T-helper 2 cell treated with Interferon-gamma antibody and Interleukin-4, amounts not matched to agents 5 μg/mL and 100 μg/mL, for 36 hours (primary cell): ENCODE data around the gene ESD.
"Not testable (repeated sequence)": the region's sequence is repeated elsewhere in the genome, so short reads cannot be mapped to it uniquely, and the experiment has no call there.

Experiments used
- DNase-seq: peaks from one replicate; pipeline ENCODE4 v3.0.0; 2021; ENCODE audit warnings: low spot score
- H3K27ac Mint-ChIP-seq: one replicate; pipeline ENCODE4 v1.8.0; 2021; ENCODE audit warnings: mild to moderate bottlenecking, mixed read lengths
- H3K27me3 Mint-ChIP-seq: one replicate; pipeline ENCODE4 v1.8.0; 2021; ENCODE audit warnings: low read depth, mixed read lengths
- H3K36me3 Mint-ChIP-seq: one replicate; pipeline ENCODE4 v1.8.0; 2021; ENCODE audit warnings: low read depth, mixed read lengths
- H3K4me1 Mint-ChIP-seq: one replicate; pipeline ENCODE4 v1.8.0; 2021; ENCODE audit warnings: low read depth, mixed read lengths
- H3K4me3 Mint-ChIP-seq: one replicate; pipeline ENCODE4 v1.8.0; 2022; ENCODE audit warnings: mild to moderate bottlenecking, moderate library complexity, mixed read lengths
- H3K9me3 Mint-ChIP-seq: one replicate; pipeline ENCODE4 v1.8.0; 2021; ENCODE audit warnings: mixed read lengths

ESD gene

DNA sequence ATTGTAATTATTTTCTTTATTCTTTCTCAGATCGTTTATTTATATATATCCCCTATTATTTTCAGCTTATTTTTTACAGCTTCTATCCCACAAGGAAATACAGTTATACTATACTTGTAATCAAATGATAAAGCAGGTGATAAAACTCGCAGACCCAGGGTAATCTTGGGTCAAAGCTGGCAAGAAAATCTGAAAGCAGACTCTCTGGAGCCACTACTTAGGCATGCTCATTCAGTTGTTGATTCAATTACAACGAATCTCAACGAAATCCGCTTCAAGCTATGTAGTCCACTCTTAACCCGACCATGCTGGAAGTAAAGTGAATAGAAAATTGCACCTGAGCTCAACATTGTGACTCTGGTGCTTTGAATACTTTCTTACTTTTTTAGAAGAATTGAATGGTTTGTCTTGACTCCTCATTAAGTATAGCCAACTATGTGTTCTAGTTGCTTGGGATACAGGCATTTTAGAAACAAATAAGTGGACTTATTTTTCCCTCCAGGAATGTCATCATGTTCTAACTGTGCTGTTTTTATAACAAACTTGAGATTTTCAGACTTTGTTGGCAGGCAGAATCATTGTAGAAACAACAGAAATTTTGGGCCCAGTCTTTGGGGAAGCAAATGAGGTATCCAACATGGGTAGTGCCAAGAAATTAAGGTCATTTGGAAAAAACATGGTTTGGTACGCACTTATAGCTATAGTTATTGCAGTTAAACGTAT, 21.4 kb downstream of the ESD start:
- Mint-ChIP-seq H3K4me1 (peaks cover 2% of the 10 kb centered on the region), H3K27ac (no peak overlapping the region), H3K9me3 (no peaks in the 10 kb centered on the region), H3K27me3 (no peaks in the 10 kb centered on the region), H3K36me3 (peaks cover 48% of the 10 kb centered on the region), H3K4me3 (no peak overlapping the region)
- DNase-seq: no peak

DNA sequence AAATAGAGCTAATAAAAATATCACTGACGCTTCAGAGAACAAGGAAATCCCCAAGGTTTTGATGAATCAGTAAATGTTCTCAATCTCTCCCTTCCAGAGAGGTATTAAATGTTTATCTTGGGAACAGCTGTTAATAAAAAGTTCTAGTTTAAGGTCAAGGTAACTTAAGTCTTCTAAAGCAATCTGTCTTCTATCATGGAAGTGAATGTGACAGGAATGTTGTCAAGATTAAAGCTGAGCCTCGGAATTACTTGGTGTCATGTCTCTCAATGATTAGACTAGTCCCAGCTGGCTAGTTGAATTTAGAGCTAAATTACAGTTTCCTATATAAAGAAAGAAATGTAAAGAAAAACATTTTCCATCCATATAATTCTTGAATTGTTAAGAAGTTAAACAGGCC, 23.4 kb downstream of the ESD start:
- H3K27me3 Mint-ChIP-seq: no peaks in the 10 kb centered on the region
- no peaks in the 10 kb centered on the region for H3K9me3 Mint-ChIP-seq
- DNase-seq: no peak
- H3K4me1 Mint-ChIP-seq: peaks cover 2% of the 10 kb centered on the region
- no peak overlapping the region for H3K27ac Mint-ChIP-seq
- no peak overlapping the region for H3K4me3 Mint-ChIP-seq
- peaks cover 51% of the 10 kb centered on the region for H3K36me3 Mint-ChIP-seq

DNA sequence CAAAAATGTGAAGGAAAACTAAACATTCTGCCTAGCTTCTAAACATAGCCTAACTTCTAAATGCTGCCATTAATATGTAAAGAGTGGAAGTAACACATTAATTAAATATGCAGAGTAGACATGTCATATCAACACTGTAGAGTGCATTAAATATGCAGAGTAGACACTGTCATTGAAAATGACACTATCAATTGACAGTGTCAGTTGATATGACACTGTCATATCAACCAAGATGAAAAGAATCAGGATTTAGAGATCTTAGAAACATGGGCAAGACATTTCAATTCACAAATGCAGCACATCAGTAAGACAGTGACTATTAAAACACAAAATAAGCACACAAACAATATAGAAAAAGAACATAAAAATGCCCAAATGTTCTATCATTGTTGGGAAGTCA, 25.3 kb downstream of the ESD start:
- H3K4me3 Mint-ChIP-seq: no peak overlapping the region
- H3K27me3 Mint-ChIP-seq: no peaks in the 10 kb centered on the region
- H3K9me3 Mint-ChIP-seq: no peaks in the 10 kb centered on the region
- no peaks in the 10 kb centered on the region for H3K4me1 Mint-ChIP-seq
- no peak for DNase-seq
- peaks cover 44% of the 10 kb centered on the region for H3K36me3 Mint-ChIP-seq
- no peak overlapping the region for H3K27ac Mint-ChIP-seq

DNA sequence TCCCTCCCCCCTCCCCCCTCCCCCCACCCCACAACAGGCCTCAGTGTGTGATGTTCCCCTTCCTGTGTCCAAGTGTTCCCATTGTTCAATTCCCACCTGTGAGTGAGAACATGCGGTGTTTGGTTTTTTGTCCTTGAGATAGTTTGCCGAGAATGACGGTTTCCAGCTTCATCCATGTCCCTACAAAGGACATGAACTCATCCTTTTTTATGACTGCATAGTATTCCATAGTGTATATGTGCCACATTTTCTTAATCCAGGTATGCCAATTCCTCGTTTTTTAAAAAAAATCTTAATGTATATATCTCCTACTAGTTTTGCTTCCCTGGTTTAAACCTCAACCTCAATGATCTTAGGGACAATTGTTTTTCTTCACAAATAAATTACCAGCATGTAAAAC, 27.0 kb downstream of the ESD start:
- not testable (repeated sequence) for DNase-seq, H3K4me3 Mint-ChIP-seq, H3K27me3 Mint-ChIP-seq, H3K9me3 Mint-ChIP-seq, H3K27ac Mint-ChIP-seq, H3K4me1 Mint-ChIP-seq
- peaks cover 35% of the 10 kb centered on the region for H3K36me3 Mint-ChIP-seq

DNA sequence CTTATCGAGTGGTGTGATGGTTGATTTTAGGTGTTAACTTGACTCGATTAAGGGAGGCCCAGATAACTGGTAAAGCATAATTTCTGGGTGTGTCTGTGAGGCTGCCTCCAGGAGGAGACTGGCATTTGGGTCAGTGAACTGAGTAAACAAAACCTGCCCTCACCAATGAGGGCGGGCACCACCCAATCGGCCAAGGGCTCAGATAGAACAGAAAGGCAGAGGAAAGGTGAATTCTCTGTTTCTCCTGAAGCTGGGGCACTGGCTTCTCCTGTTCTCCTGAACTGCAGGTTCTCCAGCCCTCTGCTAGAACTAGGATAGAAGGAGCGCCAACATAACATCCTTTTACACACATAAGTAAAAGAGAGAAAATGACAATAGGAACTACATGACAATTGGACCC, 35.1 kb downstream of the ESD start:
- Mint-ChIP-seq H3K4me3 (no peak overlapping the region), H3K4me1 (peaks cover 19% of the 10 kb centered on the region), H3K9me3 (no peaks in the 10 kb centered on the region), H3K36me3 (no peaks in the 10 kb centered on the region), H3K27ac (no peak overlapping the region), H3K27me3 (no peaks in the 10 kb centered on the region)
- DNase-seq: no peak

DNA sequence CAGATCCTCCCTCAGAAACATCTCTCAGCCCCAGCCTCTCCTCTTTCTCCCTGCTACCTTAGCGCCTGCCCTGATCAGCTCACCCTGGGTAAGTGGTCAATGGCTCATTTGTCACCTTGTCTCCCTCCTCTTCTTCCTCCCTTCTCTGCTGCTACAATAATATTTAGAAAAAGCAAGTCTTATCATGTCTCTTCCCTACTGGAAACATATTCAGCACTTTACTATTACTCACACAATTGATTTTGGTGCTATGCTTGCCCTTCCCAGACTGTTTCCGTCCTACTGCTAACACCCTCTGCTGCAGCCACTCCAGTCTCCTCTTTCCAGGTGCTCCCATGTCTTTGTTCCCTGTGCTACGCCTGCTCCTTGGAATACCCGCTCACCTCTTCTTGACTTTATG, 35.8 kb downstream of the ESD start:
- Mint-ChIP-seq H3K4me3 (no peak overlapping the region), H3K27me3 (no peaks in the 10 kb centered on the region), H3K4me1 (peaks cover 19% of the 10 kb centered on the region), H3K9me3 (no peaks in the 10 kb centered on the region), H3K36me3 (no peaks in the 10 kb centered on the region), H3K27ac (no peak overlapping the region)
- DNase-seq: no peak

DNA sequence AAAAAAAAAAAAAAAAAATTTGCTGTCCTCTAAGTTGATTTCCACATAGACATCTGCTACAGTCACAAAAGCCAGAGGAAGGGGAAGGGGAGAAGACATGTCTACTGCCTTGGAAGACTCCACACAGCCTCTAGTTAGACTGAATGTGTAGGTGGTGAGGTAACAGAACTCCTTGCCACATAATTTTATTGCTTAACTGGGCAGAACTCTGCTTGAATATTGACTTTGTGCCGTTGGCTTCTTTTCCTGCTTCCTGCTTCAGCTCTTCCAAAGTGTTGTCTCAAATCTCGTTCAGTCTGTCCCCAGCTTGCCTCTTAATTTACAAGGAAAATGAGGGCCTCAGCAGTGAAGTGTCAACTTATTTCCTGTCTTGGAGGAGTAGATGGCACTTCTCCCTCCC, 37.1 kb downstream of the ESD start:
- Mint-ChIP-seq H3K27me3 (no peaks in the 10 kb centered on the region), H3K27ac (no peak overlapping the region), H3K36me3 (peaks cover 2% of the 10 kb centered on the region), H3K9me3 (no peaks in the 10 kb centered on the region), H3K4me1 (peaks cover 19% of the 10 kb centered on the region), H3K4me3 (no peak overlapping the region)
- DNase-seq: no peak

DNA sequence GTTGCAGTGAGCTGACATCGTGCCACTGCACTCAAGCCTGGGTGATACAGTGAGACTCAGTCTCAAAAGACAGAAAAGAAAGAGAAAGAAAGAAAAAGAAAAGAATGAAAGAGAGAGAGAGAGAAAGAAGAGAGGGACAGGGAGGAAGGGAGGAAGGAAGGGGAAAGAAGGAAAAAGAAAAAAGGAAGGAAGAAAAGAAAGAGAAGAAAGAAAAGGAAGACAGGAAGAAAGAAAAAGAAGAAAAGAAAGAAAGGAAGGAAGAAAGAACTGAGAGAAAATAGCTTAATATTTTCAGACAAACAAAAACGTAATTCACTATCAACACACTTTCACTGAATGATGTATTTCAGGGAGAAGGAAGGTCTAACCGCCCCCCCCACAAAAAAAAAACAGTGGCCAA, 39.3 kb downstream of the ESD start:
- H3K9me3 Mint-ChIP-seq: no peaks in the 10 kb centered on the region

DNA sequence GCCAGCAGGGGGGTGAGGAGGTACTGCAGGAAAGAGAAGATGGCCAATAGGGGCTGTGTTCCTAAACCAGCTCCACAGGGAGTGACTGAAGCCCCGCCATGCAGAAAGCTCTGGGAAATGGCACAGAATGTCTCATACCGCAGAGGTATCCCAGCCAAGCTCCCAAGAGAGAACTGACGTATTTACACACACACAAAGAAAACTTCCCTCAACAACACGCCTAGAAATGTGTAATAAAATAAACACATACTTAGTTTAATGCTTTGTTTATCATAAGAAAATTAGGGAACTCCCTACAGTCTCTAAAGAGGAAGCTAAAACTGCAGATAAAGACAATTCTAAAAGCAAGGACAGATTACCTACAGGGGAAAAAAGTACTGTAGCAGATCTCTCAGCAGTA, 40.0 kb downstream of the ESD start:
- Mint-ChIP-seq H3K27ac (no peak overlapping the region), H3K9me3 (no peaks in the 10 kb centered on the region), H3K36me3 (peaks cover 20% of the 10 kb centered on the region), H3K4me3 (no peak overlapping the region), H3K27me3 (no peaks in the 10 kb centered on the region), H3K4me1 (peaks cover 35% of the 10 kb centered on the region)
- DNase-seq: no peak

More for the DNA sequence above, 39.3 kb downstream of the ESD start:
- Mint-ChIP-seq H3K4me3 (no peak overlapping the region), H3K4me1 (peaks cover 32% of the 10 kb centered on the region), H3K36me3 (peaks cover 17% of the 10 kb centered on the region), H3K27me3 (no peaks in the 10 kb centered on the region), H3K27ac (no peak overlapping the region)
- no peak for DNase-seq

DNA sequence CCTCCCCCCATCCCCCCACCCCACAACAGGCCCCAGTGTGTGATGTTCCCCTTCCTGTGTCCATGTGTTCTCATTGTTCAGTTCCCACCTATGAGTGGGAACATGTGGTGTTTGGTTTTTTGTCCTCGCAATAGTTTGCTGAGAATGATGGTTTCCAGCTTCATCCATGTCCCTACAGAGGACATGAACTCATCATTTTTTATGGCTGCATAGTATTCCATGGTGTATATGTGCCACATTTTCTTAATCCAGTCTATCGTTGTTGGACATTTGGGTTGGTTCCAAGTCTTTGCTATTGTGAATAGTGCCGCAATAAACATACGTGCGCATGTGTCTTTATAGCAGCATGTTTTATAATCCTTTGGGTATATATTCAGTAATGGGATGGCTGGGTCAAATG, 41.5 kb downstream of the ESD start:
- not testable (repeated sequence) for DNase-seq, H3K27ac Mint-ChIP-seq, H3K9me3 Mint-ChIP-seq, H3K27me3 Mint-ChIP-seq, H3K4me3 Mint-ChIP-seq
- Mint-ChIP-seq H3K36me3 (peaks cover 31% of the 10 kb centered on the region), H3K4me1 (peaks cover 44% of the 10 kb centered on the region)

DNA sequence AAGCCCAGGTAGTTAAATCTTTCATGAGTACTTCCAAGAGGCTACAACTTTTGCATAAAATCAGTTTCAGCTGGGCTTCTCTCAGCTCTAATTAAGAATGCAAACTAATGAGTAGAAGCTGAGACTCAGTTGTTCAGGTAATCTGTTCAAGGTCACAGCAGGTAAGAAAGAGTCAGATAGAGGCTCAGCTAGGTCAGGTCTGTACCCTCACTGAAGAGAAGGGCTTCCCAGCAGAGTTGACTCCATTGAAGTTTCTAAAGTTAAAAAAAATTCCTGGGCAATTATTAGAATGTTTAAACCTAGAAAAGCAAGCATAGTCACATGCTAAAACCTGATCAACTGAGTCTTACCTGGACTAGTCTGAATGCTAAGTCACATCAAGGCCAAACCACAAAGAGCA, 42.1 kb downstream of the ESD start:
- H3K9me3 Mint-ChIP-seq: no peaks in the 10 kb centered on the region
- peaks cover 44% of the 10 kb centered on the region for H3K4me1 Mint-ChIP-seq
- no peak overlapping the region for H3K4me3 Mint-ChIP-seq
- peaks cover 33% of the 10 kb centered on the region for H3K36me3 Mint-ChIP-seq
- no peak for DNase-seq
- no peak overlapping the region for H3K27ac Mint-ChIP-seq
- H3K27me3 Mint-ChIP-seq: no peaks in the 10 kb centered on the region

DNA sequence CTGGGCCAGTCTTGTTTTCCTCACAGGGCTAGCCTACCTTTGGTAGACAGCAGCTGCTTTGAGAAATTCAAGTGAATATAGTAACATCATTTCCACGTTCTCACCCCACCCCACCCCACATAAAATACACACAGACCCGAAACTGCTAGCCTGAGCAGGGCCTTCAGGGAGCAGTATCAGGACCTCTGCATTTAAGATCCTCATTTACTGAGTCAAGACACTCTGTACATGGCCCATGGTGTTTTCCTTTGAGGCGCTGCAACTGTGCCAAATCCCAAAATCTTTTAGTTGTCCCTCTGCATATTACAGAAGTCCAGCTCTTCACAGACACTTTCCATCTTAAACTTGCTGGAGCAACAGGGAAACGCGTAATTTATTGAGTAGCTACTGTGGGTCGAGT, 43.0 kb downstream of the ESD start:
- Mint-ChIP-seq H3K4me1 (peaks cover 42% of the 10 kb centered on the region), H3K36me3 (peaks cover 37% of the 10 kb centered on the region), H3K9me3 (no peaks in the 10 kb centered on the region), H3K4me3 (no peak overlapping the region), H3K27me3 (no peaks in the 10 kb centered on the region), H3K27ac (no peak overlapping the region)
- no peak for DNase-seq

DNA sequence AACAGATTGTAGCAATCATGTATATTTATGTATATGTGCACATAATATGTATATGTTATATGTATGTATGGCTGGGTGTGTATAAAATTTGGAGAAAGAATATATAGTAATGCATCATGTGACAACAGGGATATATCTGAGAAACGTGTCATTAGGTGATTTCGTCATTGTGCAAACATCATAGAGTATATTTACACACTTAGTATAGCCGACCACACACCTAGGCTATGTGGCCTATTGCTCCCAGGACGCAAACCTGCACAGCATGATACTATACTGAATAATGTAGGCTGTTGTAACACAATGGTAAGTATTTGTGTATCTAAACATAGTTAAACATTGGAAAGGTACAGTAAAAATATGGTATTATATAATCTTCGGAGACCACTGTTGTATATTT, 43.8 kb downstream of the ESD start:
- Mint-ChIP-seq H3K36me3 (peaks cover 44% of the 10 kb centered on the region), H3K9me3 (no peaks in the 10 kb centered on the region), H3K27ac (no peak overlapping the region), H3K27me3 (no peaks in the 10 kb centered on the region), H3K4me3 (peak overlapping the region; percentile 45), H3K4me1 (peaks cover 38% of the 10 kb centered on the region)
- no peak for DNase-seq

DNA sequence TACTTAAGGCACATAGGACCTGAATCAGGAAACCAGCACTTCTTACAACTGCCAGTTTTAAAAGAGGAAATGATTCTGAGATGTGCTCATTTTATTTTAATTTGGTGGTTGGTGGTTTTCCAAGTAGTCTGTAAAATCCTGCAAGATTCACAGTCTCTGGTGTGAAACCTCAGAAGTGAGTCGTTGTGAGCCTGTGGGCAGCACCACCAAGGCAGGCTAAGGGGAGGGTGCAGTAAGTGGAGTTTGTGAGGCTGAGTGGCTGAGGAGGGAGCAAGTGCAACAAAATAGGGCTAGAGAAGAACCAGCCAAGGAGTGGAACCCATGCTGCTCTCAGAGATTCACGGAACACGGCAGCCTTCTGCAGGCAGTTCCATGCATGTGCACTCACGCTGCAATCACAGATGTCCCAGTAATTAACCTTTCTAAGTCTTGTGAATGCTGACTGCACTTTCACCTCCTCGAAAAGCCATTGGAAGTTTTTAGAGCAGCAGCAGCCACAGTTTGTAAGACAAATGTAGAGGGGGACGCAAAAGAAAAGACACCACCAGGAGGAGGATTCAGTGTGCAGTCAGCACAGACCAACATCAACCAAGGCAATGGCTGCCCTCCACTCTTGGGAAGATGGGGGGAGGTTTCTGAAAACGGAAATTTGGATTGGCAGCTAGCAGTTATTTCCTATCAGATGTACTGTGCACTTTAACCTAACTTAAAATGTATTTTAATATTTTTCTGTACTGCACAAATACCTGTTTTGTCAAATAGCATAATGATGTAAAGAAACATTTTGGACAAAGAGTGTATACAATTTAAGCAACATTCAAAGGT, 44.9 kb downstream of the ESD start:
- peak overlapping the region; percentile 68 for H3K4me3 Mint-ChIP-seq
- H3K36me3 Mint-ChIP-seq: peaks cover 48% of the 10 kb centered on the region
- peak; percentile 71 for DNase-seq
- no peaks in the 10 kb centered on the region for H3K27me3 Mint-ChIP-seq
- H3K27ac Mint-ChIP-seq: peak overlapping the region; percentile 72
- H3K4me1 Mint-ChIP-seq: peaks cover 31% of the 10 kb centered on the region
- no peaks in the 10 kb centered on the region for H3K9me3 Mint-ChIP-seq
